ENCODE data around the gene FAM50A. TPM values are rescaled to one million over a fixed set of nuclear protein-coding genes. Genes with fewer than 3 reads are reported as not detected.

The FAM50A gene
- total RNA-seq, 2 experiments from 2014 or later = 30.8 to 55.1 TPM

DNA sequence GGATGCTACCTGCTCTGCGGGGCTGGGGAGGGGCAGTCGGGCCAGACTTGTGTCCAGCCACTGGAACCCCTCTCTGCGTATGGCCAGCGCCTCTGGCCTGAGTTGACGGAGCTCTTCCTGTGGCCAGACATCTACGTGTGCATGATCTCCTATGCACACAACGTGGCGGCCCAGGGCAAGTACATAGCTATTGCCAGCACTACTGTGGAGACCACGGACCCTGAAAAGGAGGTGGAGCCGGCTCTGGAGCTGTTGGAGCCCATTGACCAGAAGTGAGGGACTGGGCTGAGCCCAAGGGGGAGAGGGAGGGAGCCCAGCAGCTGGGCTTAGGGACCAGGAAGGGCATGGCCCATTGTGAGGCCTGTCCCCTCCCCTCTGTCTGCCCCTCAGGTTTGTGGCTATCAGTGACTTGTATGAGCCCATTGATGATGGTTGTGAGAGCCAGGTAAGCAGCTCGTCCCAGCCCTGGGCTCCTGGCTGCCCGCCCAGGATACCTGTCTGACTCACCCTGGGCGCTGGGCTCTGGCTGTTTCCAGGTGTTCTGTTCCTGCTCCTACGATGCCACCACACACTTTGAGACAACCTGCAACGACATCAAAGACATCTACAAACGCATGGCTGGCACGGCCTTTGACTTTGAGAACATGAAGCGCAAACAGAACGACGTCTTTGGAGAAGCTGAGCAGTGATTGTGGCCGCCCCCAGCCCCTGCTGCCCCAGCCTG is 1.8 kb upstream of the FAM50A start:
- H3K9me3 ChIP-seq (ENCODE audit: low read length) = no peaks in the 10 kb centered on the region
- BruUV-seq (replicated peaks) = no TSS peak
- intact Hi-C loops (cut with micrococcal nuclease; ENCODE audit: unreplicated experiment) = no loop called here
- no peaks in the 10 kb centered on the region for H4K20me1 ChIP-seq (ENCODE audit: insufficient read depth, low read length)
- H3K4me1 ChIP-seq (ENCODE audit: insufficient read depth, low read length, poor library complexity, severe bottlenecking) = peaks cover 21% of the 10 kb centered on the region
- H3K36me3 ChIP-seq (ENCODE audit: insufficient read depth, low read length) = peaks cover 28% of the 10 kb centered on the region; the same call in 1 of the 2 replicates
- ChIA-PET POLR2A (no interaction called here), CTCF (ENCODE audit: unreplicated experiment) (no interaction called here)
- no peaks in the 10 kb centered on the region for H3K9me2 ChIP-seq (ENCODE audit: insufficient read depth, low read length)
- peaks cover 17% of the 10 kb centered on the region for H3K79me2 ChIP-seq (ENCODE audit: insufficient read depth, low read depth, low read length)
- H2AFZ ChIP-seq (ENCODE audit: low read length) = no peak overlapping the region
- no peak overlapping the region for H3K4me2 ChIP-seq (ENCODE audit: low read length)
- no peak for DNase-seq (ENCODE audit: low spot score)
- H3K4me3 ChIP-seq (ENCODE audit: low read depth, low read length, poor library complexity, severe bottlenecking) = no peak overlapping the region
- TF ChIP-seq EZH2phosphoT487 (IDR thresholded peaks at IDR 0.05; ENCODE audit: borderline replicate concordance, low read depth, low read length) = no peak
- TF ChIP-seq, protein P1, sequence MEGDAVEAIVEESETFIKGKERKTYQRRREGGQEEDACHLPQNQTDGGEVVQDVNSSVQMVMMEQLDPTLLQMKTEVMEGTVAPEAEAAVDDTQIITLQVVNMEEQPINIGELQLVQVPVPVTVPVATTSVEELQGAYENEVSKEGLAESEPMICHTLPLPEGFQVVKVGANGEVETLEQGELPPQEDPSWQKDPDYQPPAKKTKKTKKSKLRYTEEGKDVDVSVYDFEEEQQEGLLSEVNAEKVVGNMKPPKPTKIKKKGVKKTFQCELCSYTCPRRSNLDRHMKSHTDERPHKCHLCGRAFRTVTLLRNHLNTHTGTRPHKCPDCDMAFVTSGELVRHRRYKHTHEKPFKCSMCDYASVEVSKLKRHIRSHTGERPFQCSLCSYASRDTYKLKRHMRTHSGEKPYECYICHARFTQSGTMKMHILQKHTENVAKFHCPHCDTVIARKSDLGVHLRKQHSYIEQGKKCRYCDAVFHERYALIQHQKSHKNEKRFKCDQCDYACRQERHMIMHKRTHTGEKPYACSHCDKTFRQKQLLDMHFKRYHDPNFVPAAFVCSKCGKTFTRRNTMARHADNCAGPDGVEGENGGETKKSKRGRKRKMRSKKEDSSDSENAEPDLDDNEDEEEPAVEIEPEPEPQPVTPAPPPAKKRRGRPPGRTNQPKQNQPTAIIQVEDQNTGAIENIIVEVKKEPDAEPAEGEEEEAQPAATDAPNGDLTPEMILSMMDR (conservative IDR thresholded peaks at IDR 0.05; ENCODE audit: low read length) = no peak
- no peak overlapping the region for H3K27ac ChIP-seq (ENCODE audit: low read depth, low read length, poor library complexity, severe bottlenecking)

GRCh38 chrX:154443479-154443910 is 446 bp upstream of the FAM50A start:
- Histone ChIP-seq H3K4me3 (ENCODE audit: low read depth, low read length, poor library complexity, severe bottlenecking) (peak overlapping the region; percentile 69), H3K4me1 (ENCODE audit: insufficient read depth, low read length, poor library complexity, severe bottlenecking) (peaks cover 15% of the 10 kb centered on the region), H4K20me1 (ENCODE audit: insufficient read depth, low read length) (no peaks in the 10 kb centered on the region), H3K36me3 (ENCODE audit: insufficient read depth, low read length) (peaks cover 26% of the 10 kb centered on the region; the same call in 1 of the 2 replicates), H3K9me3 (ENCODE audit: low read length) (no peaks in the 10 kb centered on the region), H3K9me2 (ENCODE audit: insufficient read depth, low read length) (no peaks in the 10 kb centered on the region), H3K27ac (ENCODE audit: low read depth, low read length, poor library complexity, severe bottlenecking) (no peak overlapping the region), H3K79me2 (ENCODE audit: insufficient read depth, low read depth, low read length) (peaks cover 7% of the 10 kb centered on the region; the same call in 1 of the 2 replicates), H3K4me2 (ENCODE audit: low read length) (peak overlapping the region; percentile 84), H2AFZ (ENCODE audit: low read length) (no peak overlapping the region)
- BruUV-seq (replicated peaks) = no TSS peak
- CTCF ChIA-PET (ENCODE audit: unreplicated experiment) = no interaction called here
- POLR2A ChIA-PET = interaction anchor here (0.6 kb wide), 1 partner anchor 40 kb away, joined by 3 read pairs; no protein-coding TSS in a partner anchor
- TF ChIP-seq, protein P1 (conservative IDR thresholded peaks at IDR 0.05; ENCODE audit: low read length) = no peak
- no peak for TF ChIP-seq EZH2phosphoT487 (IDR thresholded peaks at IDR 0.05; ENCODE audit: borderline replicate concordance, low read depth, low read length)
- intact Hi-C loops (cut with micrococcal nuclease; ENCODE audit: unreplicated experiment) = no loop called here
- no peak for DNase-seq (ENCODE audit: low spot score)

DNA sequence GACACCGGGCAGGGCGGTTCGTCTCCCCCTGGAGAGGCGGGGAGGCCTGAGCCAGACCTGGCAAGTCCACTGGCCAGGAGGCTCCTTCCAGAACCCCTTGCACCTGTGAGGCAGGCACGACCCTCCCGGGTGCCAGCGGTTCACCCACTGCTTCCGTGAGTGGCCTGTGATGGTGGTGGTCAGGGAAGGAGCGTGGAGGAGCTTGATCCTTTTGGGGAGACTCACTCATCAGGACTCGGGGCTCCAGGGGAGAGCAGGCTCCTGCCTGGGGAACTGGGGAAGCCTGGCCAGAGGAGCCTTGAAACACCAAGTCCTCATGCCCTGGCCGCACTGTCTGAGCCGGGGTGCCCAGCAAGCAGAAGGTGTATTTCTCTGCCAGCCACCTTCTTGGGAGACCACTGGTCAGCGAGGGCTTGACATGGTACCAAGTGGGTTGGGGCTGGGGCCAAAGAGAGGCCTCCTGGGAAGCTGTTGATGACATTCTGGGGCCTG is 860 bp downstream of the FAM50A start:
- H3K36me3 ChIP-seq (ENCODE audit: insufficient read depth, low read length) = peaks cover 15% of the 10 kb centered on the region; the same call in 1 of the 2 replicates
- TF ChIP-seq, protein P1 (conservative IDR thresholded peaks at IDR 0.05; ENCODE audit: low read length) = no peak
- TF ChIP-seq EZH2phosphoT487 (IDR thresholded peaks at IDR 0.05; ENCODE audit: borderline replicate concordance, low read depth, low read length) = no peak
- no peak for DNase-seq (ENCODE audit: low spot score)
- no peak overlapping the region for H3K27ac ChIP-seq (ENCODE audit: low read depth, low read length, poor library complexity, severe bottlenecking)
- ChIA-PET CTCF (ENCODE audit: unreplicated experiment) (no interaction called here), POLR2A (interaction anchor here (0.6 kb wide), 1 partner anchor 37 kb away, joined by 5 read pairs; no protein-coding TSS in a partner anchor)
- intact Hi-C loops (cut with micrococcal nuclease; ENCODE audit: unreplicated experiment) = no loop called here
- H3K4me2 ChIP-seq (ENCODE audit: low read length) = peak overlapping the region; percentile 77
- H3K4me1 ChIP-seq (ENCODE audit: insufficient read depth, low read length, poor library complexity, severe bottlenecking) = peaks cover 13% of the 10 kb centered on the region
- H3K9me2 ChIP-seq (ENCODE audit: insufficient read depth, low read length) = no peaks in the 10 kb centered on the region
- peak overlapping the region; percentile 69 for H3K4me3 ChIP-seq (ENCODE audit: low read depth, low read length, poor library complexity, severe bottlenecking)
- H3K79me2 ChIP-seq (ENCODE audit: insufficient read depth, low read depth, low read length) = no peaks in the 10 kb centered on the region
- H3K9me3 ChIP-seq (ENCODE audit: low read length) = no peaks in the 10 kb centered on the region
- BruUV-seq (replicated peaks) = no TSS peak
- H4K20me1 ChIP-seq (ENCODE audit: insufficient read depth, low read length) = no peaks in the 10 kb centered on the region
- no peak overlapping the region for H2AFZ ChIP-seq (ENCODE audit: low read length)
